Measurements from ENCODE around the gene PRCP. TPM values are rescaled to one million over a fixed set of nuclear protein-coding genes. Genes with fewer than 3 reads are reported as not detected.

Gene PRCP
- total and polyA plus RNA-seq, 5 donors from 2014 or later = 19.7 to 41.9 (median 27.9) TPM

DNA sequence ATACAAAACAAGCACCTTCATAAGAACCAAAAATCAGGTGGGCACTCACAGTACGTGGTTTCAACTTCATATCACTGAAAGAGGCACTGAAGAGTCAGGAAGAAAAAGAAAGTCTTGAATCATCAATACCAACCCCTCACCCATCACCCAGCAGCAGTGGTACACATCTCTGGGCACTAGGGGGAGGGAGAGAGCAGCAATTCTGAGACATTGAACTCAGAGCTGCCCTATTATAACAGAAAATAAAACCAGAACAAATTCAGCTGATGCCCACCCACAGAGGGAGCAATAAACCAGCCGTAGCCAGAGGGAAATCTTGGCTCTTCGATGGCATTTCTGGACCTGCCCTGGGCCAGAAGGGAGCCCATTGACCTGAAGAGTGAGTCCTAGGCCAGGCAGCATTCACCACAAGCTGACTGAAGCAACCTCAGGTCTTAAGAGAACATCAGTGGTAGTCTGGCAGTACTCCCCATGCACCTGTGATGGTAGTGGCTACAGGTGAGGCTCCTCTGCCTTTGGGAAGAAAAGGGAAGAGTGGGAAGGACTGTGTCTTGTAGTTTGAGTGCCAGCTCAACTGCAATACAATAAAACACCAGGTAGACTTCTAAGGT, 124.4 kb downstream of the PRCP start:
- H3K27ac Mint-ChIP-seq = no peak overlapping the region
- Histone ChIP-seq H3K4me3 (ENCODE audit: low read depth, low read length) (no peak overlapping the region), H3K27me3 (ENCODE audit: control insufficient read depth, insufficient read depth, low read length) (no peaks in the 10 kb centered on the region), H3K4me1 (ENCODE audit: control insufficient read depth, insufficient read depth, low read length, poor library complexity, severe bottlenecking) (no peaks in the 10 kb centered on the region), H3K36me3 (ENCODE audit: control insufficient read depth, insufficient read depth, low read length) (no peaks in the 10 kb centered on the region), H3K27ac (ENCODE audit: insufficient read depth, low read length, poor library complexity, severe bottlenecking) (no peak overlapping the region), H3K9me3 (ENCODE audit: control insufficient read depth in 2 of 2, low read length in 2 of 2) (peaks cover 0 to 11% of the 10 kb centered on the region in 2 experiments)
- peak in 1 of 2 donors; percentile 50 for ATAC-seq (ENCODE audit: low read depth in 2 of 2)
- H3K36me3 Mint-ChIP-seq = no peaks in the 10 kb centered on the region
- no peak overlapping the region for H3K4me3 Mint-ChIP-seq
- peaks cover 0 to 22% (median 3%) of the 10 kb centered on the region in 7 donors for H3K9me3 Mint-ChIP-seq
- no peaks in the 10 kb centered on the region for H3K27me3 Mint-ChIP-seq
- no peaks in the 10 kb centered on the region for H3K4me1 Mint-ChIP-seq
- peak in 1 of 3 donors; percentile 42 for DNase-seq

DNA sequence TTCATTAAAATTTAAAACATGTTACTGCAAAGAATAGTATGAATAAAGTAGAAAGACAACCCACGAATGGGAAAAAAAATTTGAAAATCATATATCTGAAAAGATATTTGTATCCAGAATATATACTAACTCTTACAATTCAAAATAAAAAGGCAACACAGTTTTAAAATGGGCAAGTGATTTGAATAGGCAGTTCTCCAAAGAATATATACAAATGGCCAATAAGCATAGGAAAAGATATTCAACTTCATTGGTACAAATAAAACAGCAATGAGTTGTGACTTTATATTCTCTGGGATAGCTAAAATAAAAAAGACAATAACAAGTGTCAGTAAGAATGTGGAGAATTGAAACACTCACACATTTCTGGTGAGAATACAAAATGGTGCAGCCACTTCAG, 125.0 kb downstream of the PRCP start:
- no peak overlapping the region for H3K4me3 Mint-ChIP-seq
- no peak overlapping the region for H3K27ac Mint-ChIP-seq
- no peaks in the 10 kb centered on the region for H3K36me3 Mint-ChIP-seq
- H3K4me1 Mint-ChIP-seq = no peaks in the 10 kb centered on the region
- DNase-seq = no peak
- Histone ChIP-seq H3K27ac (ENCODE audit: insufficient read depth, low read length, poor library complexity, severe bottlenecking) (no peak overlapping the region), H3K4me3 (ENCODE audit: low read depth, low read length) (no peak overlapping the region), H3K27me3 (ENCODE audit: control insufficient read depth, insufficient read depth, low read length) (no peaks in the 10 kb centered on the region), H3K9me3 (ENCODE audit: control insufficient read depth in 2 of 2, low read length in 2 of 2) (peaks cover 0 to 11% of the 10 kb centered on the region in 2 experiments), H3K4me1 (ENCODE audit: control insufficient read depth, insufficient read depth, low read length, poor library complexity, severe bottlenecking) (no peaks in the 10 kb centered on the region), H3K36me3 (ENCODE audit: control insufficient read depth, insufficient read depth, low read length) (no peaks in the 10 kb centered on the region)
- H3K27me3 Mint-ChIP-seq = no peaks in the 10 kb centered on the region
- no peak for ATAC-seq (ENCODE audit: low read depth in 2 of 2)
- H3K9me3 Mint-ChIP-seq = peaks cover 0 to 21% (median 3%) of the 10 kb centered on the region in 7 donors

Other genes starting within 250 kb of the PRCP start
- gene FAM181B, start 166.6 kb downstream of the PRCP start, total RNA-seq = not detected
- gene FAM181B, start 166.6 kb downstream of the PRCP start, polyA plus RNA-seq = not detected
- gene DDIAS, start 1.3 kb upstream of the PRCP start, total RNA-seq = 2.2 TPM
- gene DDIAS, start 1.3 kb upstream of the PRCP start, polyA plus RNA-seq = 1 to 10 TPM in 3 of 4 donors, under 1 TPM in 1; 0.86 to 2.8 (median 1.3) TPM
- gene RAB30, start 171.5 kb upstream of the PRCP start, total RNA-seq = 66.3 TPM
- gene RAB30, start 171.5 kb upstream of the PRCP start, polyA plus RNA-seq = 10 to 100 TPM; 13.3 to 27.4 (median 21.4) TPM